H1 (cell line): ENCODE measurements around the gene ELOVL6. TPM values are rescaled to one million over a fixed set of nuclear protein-coding genes. Genes with fewer than 3 reads are reported as not detected.

Experiments used
- CTCF ChIA-PET: fragments of 300-600 bp; sonication (Branson Sonifier 250); formaldehyde crosslinking; loops from one replicate; lab custom pipeline; 2021; ENCODE audit not compliant: partially characterized antibody; lab: Charles Lee
- POLR2A ChIA-PET: fragments of 300-600 bp; sonication (Branson Sonifier 250); formaldehyde crosslinking; loops from one replicate; lab custom pipeline; 2021; ENCODE audit warnings: inconsistent platforms; ENCODE audit not compliant: partially characterized antibody; lab: Charles Lee
- DNase-seq, 2 experiments: peaks; one replicate each; pipeline versions ENCODE4 v3.0.0 to v3.0.0-alpha.2; 2010 to 2022; ENCODE audit warnings: low spot score in 2 of 2, low read depth in 1 of 2, mixed read lengths in 1 of 2
- FAIRE-seq: peaks from 2 replicates; lab custom pipeline; 2011; peaks lifted over from hg19 to GRCh38; lab: Jason Lieb, UNC
- H2AFZ ChIP-seq: 2 replicates; pipeline ENCODE4 v1.8.1; 2012; ENCODE audit warnings: low read length, inconsistent platforms
- H2AK5ac ChIP-seq: 2 replicates; pipeline ENCODE4 v1.6.1; 2013; ENCODE audit warnings: low read depth, low read length
- H2BK120ac ChIP-seq: replicated peaks from 2 replicates; pipeline ENCODE3; 2013; ENCODE audit warnings: low read depth, low read length, inconsistent platforms
- H2BK12ac ChIP-seq: 2 replicates; pipeline ENCODE4 v1.6.1; 2013; ENCODE audit warnings: low read depth, low read length
- H2BK15ac ChIP-seq: 2 replicates; pipeline ENCODE4 v1.6.1; 2013; ENCODE audit warnings: low read length
- H2BK20ac ChIP-seq: 2 replicates; pipeline ENCODE4 v1.6.1; 2013; ENCODE audit warnings: low read length
- H2BK5ac ChIP-seq: 2 replicates; pipeline ENCODE4 v1.6.1; 2013; ENCODE audit warnings: low read depth, low read length
- H3K14ac ChIP-seq: 2 replicates; pipeline ENCODE4 v1.6.1; 2013; ENCODE audit warnings: inconsistent platforms; ENCODE audit not compliant: insufficient read length
- H3K18ac ChIP-seq: 2 replicates; pipeline ENCODE4 v1.6.1; 2013; ENCODE audit warnings: low read length; ENCODE audit errors: extremely low read depth
- H3K23ac ChIP-seq: 2 replicates; pipeline ENCODE4 v1.6.1; 2013; ENCODE audit warnings: inconsistent platforms; ENCODE audit not compliant: insufficient read length
- H3K23me2 ChIP-seq: 2 replicates; pipeline ENCODE4 v1.6.1; 2013; ENCODE audit warnings: low read depth, low read length
- H3K27ac ChIP-seq: 2 replicates; pipeline ENCODE4 v1.6.1; 2011; ENCODE audit warnings: low read depth, low read length, inconsistent platforms
- H3K27me3 ChIP-seq, 4 experiments: replicated peaks in 1 of 4; 1 replicate in 1 of 4; 2 replicates in 3 of 4; pipeline versions ENCODE4 v1.6.1 to v1.8.1; 2011 to 2013; ENCODE audit warnings: low read length in 3 of 4, mild to moderate bottlenecking in 3 of 4, inconsistent platforms in 2 of 4, mixed read lengths in 2 of 4, moderate library complexity in 1 of 4; ENCODE audit not compliant: control insufficient read depth in 3 of 4, insufficient read depth in 3 of 4; ENCODE audit errors: extremely low read depth in 1 of 4
- H3K36me3 ChIP-seq, 4 experiments: 2 replicates each; pipeline versions ENCODE4 v1.6.1 to v1.8.1; 2011 to 2013; ENCODE audit warnings: mild to moderate bottlenecking in 4 of 4, low read length in 3 of 4, moderate library complexity in 2 of 4, control low read depth in 1 of 4, inconsistent platforms in 1 of 4; ENCODE audit not compliant: insufficient read depth in 4 of 4, control insufficient read depth in 2 of 4
- H3K4ac ChIP-seq: replicated peaks from 2 replicates; pipeline ENCODE3; 2013; ENCODE audit warnings: low read length, low read depth, mixed read lengths, inconsistent platforms; ENCODE audit not compliant: insufficient read length
- H3K4me1 ChIP-seq, 4 experiments: replicated peaks in 1 of 4; 1 replicate in 1 of 4; 2 replicates in 3 of 4; pipeline versions ENCODE4 v1.6.1 to v1.8.1; 2011 to 2013; ENCODE audit warnings: low read length in 3 of 4, inconsistent platforms in 2 of 4, mixed read lengths in 1 of 4; ENCODE audit not compliant: insufficient read depth in 4 of 4, control insufficient read depth in 3 of 4
- H3K4me2 ChIP-seq, 2 experiments: 2 replicates each; pipeline versions ENCODE4 v1.6.1 to v1.8.1; 2011 to 2013; ENCODE audit warnings: low read depth in 2 of 2, low read length in 2 of 2, control low read depth in 1 of 2, inconsistent platforms in 1 of 2, mild to moderate bottlenecking in 1 of 2; ENCODE audit not compliant: insufficient read depth in 1 of 2
- H3K4me3 ChIP-seq, 4 experiments: fragments of 200-600, 300-600 bp in 1 of 4; sonication (generic), shearing (Covaris generic), sonication (Bioruptor Twin) in 1 of 4; 2 replicates each; pipeline versions ENCODE4 v1.5.1 to v1.8.1; 2011 to 2016; ENCODE audit warnings: low read length in 4 of 4, low read depth in 3 of 4, control low read depth in 2 of 4, inconsistent platforms in 2 of 4, mild to moderate bottlenecking in 2 of 4, mixed read lengths in 1 of 4, moderate library complexity in 1 of 4; ENCODE audit not compliant: insufficient read depth in 2 of 4; ENCODE audit errors: extremely low read depth in 1 of 4
- H3K56ac ChIP-seq: replicated peaks from 2 replicates; pipeline ENCODE3; 2013; ENCODE audit warnings: low read depth, mild to moderate bottlenecking, mixed read lengths, low read length, inconsistent platforms; ENCODE audit not compliant: insufficient read length
- H3K79me1 ChIP-seq: 2 replicates; pipeline ENCODE4 v1.6.1; 2013; ENCODE audit warnings: low read depth, low read length, control low read depth
- H3K79me2 ChIP-seq, 2 experiments: 2 replicates each; pipeline versions ENCODE4 v1.6.1 to v1.8.1; 2012 to 2013; ENCODE audit warnings: low read length in 2 of 2, mild to moderate bottlenecking in 2 of 2, inconsistent platforms in 1 of 2; ENCODE audit not compliant: insufficient read depth in 2 of 2, control insufficient read depth in 1 of 2
- H3K9ac ChIP-seq, 4 experiments: replicated peaks in 1 of 4; 1 replicate in 1 of 4; 2 replicates in 3 of 4; pipeline versions ENCODE4 v1.6.1 to v1.8.1; 2011 to 2013; ENCODE audit warnings: low read depth in 3 of 4, low read length in 3 of 4, control low read depth in 2 of 4, mild to moderate bottlenecking in 2 of 4, moderate library complexity in 2 of 4, inconsistent platforms in 1 of 4; ENCODE audit errors: extremely low read depth in 1 of 4
- H3K9me3 ChIP-seq, 2 experiments: 2 replicates each; pipeline versions ENCODE4 v1.6.1 to v1.8.1; 2012 to 2013; ENCODE audit warnings: mild to moderate bottlenecking in 2 of 2, moderate library complexity in 2 of 2, control low read depth in 1 of 2, inconsistent platforms in 1 of 2, low read depth in 1 of 2, low read length in 1 of 2, mixed read lengths in 1 of 2; ENCODE audit not compliant: insufficient read depth in 2 of 2
- H4K20me1 ChIP-seq, 2 experiments: replicated peaks in 1 of 2; 2 replicates each; pipeline versions ENCODE3 to v1.8.1; 2011 to 2013; ENCODE audit warnings: inconsistent platforms in 2 of 2, low read length in 2 of 2, mild to moderate bottlenecking in 1 of 2; ENCODE audit not compliant: insufficient read depth in 2 of 2, control insufficient read depth in 1 of 2
- H4K5ac ChIP-seq: 2 replicates; pipeline ENCODE4 v1.6.1; 2013; ENCODE audit warnings: low read length, low read depth, mixed read lengths, inconsistent platforms; ENCODE audit not compliant: insufficient read length
- H4K8ac ChIP-seq: 2 replicates; pipeline ENCODE4 v1.8.0; 2013; ENCODE audit warnings: mild to moderate bottlenecking, moderate library complexity, low read length, inconsistent platforms; ENCODE audit not compliant: insufficient read depth; ENCODE audit errors: extremely low read depth
- H4K91ac ChIP-seq: replicated peaks from 2 replicates; pipeline ENCODE3; 2013; ENCODE audit warnings: low read length, mixed read lengths, inconsistent platforms; ENCODE audit not compliant: insufficient read length
- BCL11A ChIP-seq, 2 experiments: IDR thresholded peaks; one replicate each; pipeline ENCODE4 v1.6.1; 2011; ENCODE audit warnings: low read depth in 2 of 2, low read length in 2 of 2, mild to moderate bottlenecking in 2 of 2
- CBX8 ChIP-seq: fragments of 300-800, 300-1000 bp; sonication (generic); IDR thresholded peaks from 2 replicates; pipeline ENCODE4 v1.7.1; 2016; ENCODE audit warnings: low read depth, low read length, borderline replicate concordance
- WGBS, 2 experiments: shearing (Covaris generic) in 1 of 2; methylation state at CpG; one replicate each; pipeline versions ENCODE4 v1.1.6 to v1.1.7; 2013 to 2015; ENCODE audit warnings: low lambda C conversion rate in 2 of 2, mixed read lengths in 2 of 2, inconsistent platforms in 1 of 2, low coverage in 1 of 2, missing lambda C conversion rate in 1 of 2; ENCODE audit not compliant: insufficient replicate concordance in 2 of 2, insufficient coverage in 1 of 2, insufficient read length in 1 of 2; ENCODE audit errors: extremely low coverage in 1 of 2, missing lambda C conversion rate in 1 of 2; 5-methylcytosine and 5-hydroxymethylcytosine counted together
- polyA plus RNA-seq, 7 experiments: library from polyadenylated mRNA; depleted of rRNA in 3 of 7; stranded (reverse) in 5 of 7; unstranded in 2 of 7; fragments of >200 nt in 5 of 7; fragments of 200-250 nt in 2 of 7; gene quantifications; 1 replicate in 5 of 7; 2 replicates in 1 of 7; 4 replicates in 1 of 7; pipeline versions ENCODE4 v1.2.1 to v1.2.3, GENCODE V29; 2011 to 2013; ENCODE audit warnings: missing spikeins in 2 of 7, mixed read lengths in 2 of 7
- total RNA-seq: library from RNA; stranded (reverse); fragmentation: NEBNext Ultra II Directional; extraction: Animal tissue kit (Norgen Biotek cat#: 25700); gene quantifications from 2 replicates; pipeline ENCODE4 v1.2.1, GENCODE V29; 2021
- TF ChIP-seq, protein P1 (sequence below): IDR thresholded peaks from 2 replicates; pipeline ENCODE4 v1.6.1; 2012; ENCODE audit warnings: inconsistent platforms
- TF ChIP-seq, protein P2 (sequence below): IDR thresholded peaks from 2 replicates; pipeline ENCODE4 v1.6.1; 2011; ENCODE audit warnings: low read length, improper control_type of control experiment

Gene ELOVL6
- total and polyA plus RNA-seq, 2 of the 8 experiments (the other 6 are each of a cell fraction or from before 2014, with no cell fraction given) = 27.8 to 86.6 TPM

DNA sequence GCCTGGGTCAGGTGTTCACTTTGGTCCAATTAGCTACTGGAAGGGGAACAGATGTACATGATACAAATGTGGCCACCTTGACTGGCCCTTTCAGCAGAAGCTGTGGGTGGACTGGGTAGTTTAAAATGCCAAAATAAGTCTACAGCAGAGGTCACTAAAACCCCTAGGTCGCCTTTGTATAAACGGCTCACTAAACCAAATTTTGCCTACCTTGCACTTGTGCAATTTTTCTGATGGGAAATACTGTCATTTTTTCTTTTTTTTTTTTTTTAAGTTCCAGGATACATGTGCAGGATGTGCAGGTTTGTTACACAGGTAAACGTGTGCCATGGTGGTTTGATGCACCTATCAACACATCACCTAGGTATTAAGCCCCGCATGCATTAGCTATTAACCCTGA, 176.0 kb downstream of the ELOVL6 start:
- no peak overlapping the region for H4K8ac ChIP-seq
- H2AK5ac ChIP-seq = no peak overlapping the region
- no peak overlapping the region for H2BK12ac ChIP-seq
- H3K4me2 ChIP-seq = no peak overlapping the region
- no peak overlapping the region for H3K18ac ChIP-seq
- H2BK15ac ChIP-seq = no peak overlapping the region
- H4K20me1 ChIP-seq = no peaks in the 10 kb centered on the region
- H3K79me1 ChIP-seq = no peaks in the 10 kb centered on the region
- H3K9me3 ChIP-seq = no peaks in the 10 kb centered on the region
- no peak overlapping the region for H2BK20ac ChIP-seq
- FAIRE-seq (no peak), DNase-seq (no peak)
- no peaks in the 10 kb centered on the region for H3K27me3 ChIP-seq
- H3K27ac ChIP-seq = no peak overlapping the region
- CTCF ChIA-PET = interaction anchor here (0.6 to 4.4 kb wide), 6 partner anchors 17 to 292 kb away, joined by 3 to 32 read pairs (median 8); partner anchors contain the start of gene PLA2G12A
- 98% methylated on average over 4 of the region's 4 CpGs; no CpG with 5 or more reads in 1 of the 2 experiments for WGBS, 2 experiments
- POLR2A ChIA-PET = no interaction called here
- H3K36me3 ChIP-seq = no peaks in the 10 kb centered on the region
- no peak overlapping the region for H2BK120ac ChIP-seq
- H2AFZ ChIP-seq = no peak overlapping the region
- H3K14ac ChIP-seq = no peak overlapping the region
- H2BK5ac ChIP-seq = no peak overlapping the region
- no peak overlapping the region for H3K9ac ChIP-seq
- no peak overlapping the region for H4K91ac ChIP-seq
- H3K4me1 ChIP-seq = peaks cover 0 to 3% (median 0%) of the 10 kb centered on the region in 4 experiments; a peak in 2 of 7 replicates
- H3K4ac ChIP-seq = no peak overlapping the region
- TF ChIP-seq CBX8 (no peak), BCL11A (IDR thresholded peaks at IDR 0.05; ENCODE audit: low read depth in 2 of 2, low read length in 2 of 2) (no peak)
- TF ChIP-seq, protein P1, sequence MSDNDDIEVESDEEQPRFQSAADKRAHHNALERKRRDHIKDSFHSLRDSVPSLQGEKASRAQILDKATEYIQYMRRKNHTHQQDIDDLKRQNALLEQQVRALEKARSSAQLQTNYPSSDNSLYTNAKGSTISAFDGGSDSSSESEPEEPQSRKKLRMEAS = no peak
- TF ChIP-seq, protein P2, sequence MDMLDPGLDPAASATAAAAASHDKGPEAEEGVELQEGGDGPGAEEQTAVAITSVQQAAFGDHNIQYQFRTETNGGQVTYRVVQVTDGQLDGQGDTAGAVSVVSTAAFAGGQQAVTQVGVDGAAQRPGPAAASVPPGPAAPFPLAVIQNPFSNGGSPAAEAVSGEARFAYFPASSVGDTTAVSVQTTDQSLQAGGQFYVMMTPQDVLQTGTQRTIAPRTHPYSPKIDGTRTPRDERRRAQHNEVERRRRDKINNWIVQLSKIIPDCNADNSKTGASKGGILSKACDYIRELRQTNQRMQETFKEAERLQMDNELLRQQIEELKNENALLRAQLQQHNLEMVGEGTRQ = no peak
- H3K23me2 ChIP-seq = no peaks in the 10 kb centered on the region
- H3K4me3 ChIP-seq = no peak overlapping the region
- H3K56ac ChIP-seq = no peak overlapping the region
- H3K79me2 ChIP-seq = no peaks in the 10 kb centered on the region
- H3K23ac ChIP-seq = no peak overlapping the region
- no peak overlapping the region for H4K5ac ChIP-seq
